Ovary (tissue), 9 donors: ENCODE measurements around the gene SIGLEC8. TPM values are rescaled to one million over a fixed set of nuclear protein-coding genes. Genes with fewer than 3 reads are reported as not detected.

Experiments used
- DNase-seq, 5 donors: peaks; one replicate each; pipeline ENCODE4 v3.0.0-alpha.2; 2019 to 2020
- H3K27ac ChIP-seq, 2 donors: fragments of 200-600 bp; one replicate each; pipeline versions ENCODE4 v1.5.1 to v1.8.0; 2019 to 2022
- H3K27me3 ChIP-seq: fragments of 200-600 bp; one replicate; pipeline ENCODE4 v1.8.0; 2022
- H3K36me3 ChIP-seq: fragments of 200-600 bp; sonication (generic); one replicate; pipeline ENCODE4 v1.5.1; 2019
- H3K4me1 ChIP-seq: one replicate; pipeline ENCODE4 v1.8.1; 2013; ENCODE audit warnings: mild to moderate bottlenecking, moderate library complexity; ENCODE audit not compliant: insufficient read depth
- H3K4me3 ChIP-seq: fragments of 200-600 bp; sonication (generic); one replicate; pipeline ENCODE4 v1.5.1; 2017
- H3K9me3 ChIP-seq, 2 donors: fragments of 200-600 bp in 1 of 2; sonication (generic) in 1 of 2; one replicate each; pipeline versions ENCODE4 v1.5.1 to v1.8.1; 2013 to 2019; ENCODE audit warnings: mild to moderate bottlenecking in 1 of 2, moderate library complexity in 1 of 2
- CTCF ChIP-seq, 3 donors: fragments of 450-650 bp in 2 of 3; fragments of 200-600 bp in 1 of 3; IDR thresholded peaks; one replicate each; pipeline versions ENCODE4 v1.5.1 to v1.8.0; 2016 to 2022; ENCODE audit warnings: antibody characterized with exemption in 3 of 3, mild to moderate bottlenecking in 1 of 3
- EP300 ChIP-seq: sonication (generic); formaldehyde crosslinking; IDR thresholded peaks from one replicate; pipeline ENCODE4 v1.6.1; 2017; ENCODE audit warnings: antibody characterized with exemption
- POLR2A ChIP-seq: fragments of 450-650 bp; IDR thresholded peaks from one replicate; pipeline ENCODE4 v1.6.1; 2017; ENCODE audit warnings: antibody characterized with exemption, mild to moderate bottlenecking, moderate library complexity
- WGBS, 3 donors: extraction: QIAGEN DNeasy Blood & Tissue Kit in 1 of 3; methylation state at CpG; one replicate each; pipeline versions ENCODE4 v1.1.5 to v1.1.7; 2013 to 2017; 5-methylcytosine and 5-hydroxymethylcytosine counted together
- intact Hi-C, 4 donors: fragments of 100-400 bp; cut with DNase I; formaldehyde crosslinking; loops; one replicate each; pipeline versions ENCODE4 v1.11.0 to v1.15.1; 2022 to 2023
- polyA plus RNA-seq, 2 donors: library from polyadenylated mRNA; stranded (reverse); fragments of 200-250 nt in 1 of 2; fragments of 350-450 nt in 1 of 2; fragmentation: Illumina TruSeq in 1 of 2; extraction: RNeasy Lipid Tissue Mini Kit (QIAGEN cat#74804) in 1 of 2; gene quantifications; one replicate each; pipeline ENCODE4 v1.2.3, GENCODE V29; 2013 to 2014
- total RNA-seq, 7 donors: library from RNA; depleted of rRNA in 2 of 7; stranded (reverse); fragments of >200 nt in 2 of 7; fragmentation: NEBNext Ultra II Directional in 3 of 7; extraction: Animal tissue kit (Norgen Biotek cat#: 25700) in 3 of 7; gene quantifications; one replicate each; pipeline versions ENCODE4 v1.1.0 to v1.2.4, GENCODE V29; 2016 to 2023
- donor health status: DM: no; HTN: no; CAD: no; lungs with moderate emphysema.
- donor health status: DM: no; HTN: no; CAD: no.
- donor health status: Bipolar disorder and iron deficiency.
- donor health status: DM: yes; HTN: yes; CAD: no.
- donor health status: DM: no; HTN: no; CAD: no.
- donor health status: DM: yes; HTN: yes; CAD: no.

SIGLEC8 gene
- total and polyA plus RNA-seq, 9 donors = 0.05 to 1.6 (median 0.92) TPM; not detected in 2

GRCh38 chr19:51493776-51494175 is 35.5 kb upstream of the SIGLEC8 start:
- no peak overlapping the region for H3K27ac ChIP-seq
- no peaks in the 10 kb centered on the region for H3K9me3 ChIP-seq
- TF ChIP-seq CTCF (IDR thresholded peaks at IDR 0.05) (no peak), POLR2A (no peak), EP300 (no peak)
- no peaks in the 10 kb centered on the region for H3K4me1 ChIP-seq
- no peak for DNase-seq
- H3K36me3 ChIP-seq = no peaks in the 10 kb centered on the region
- H3K4me3 ChIP-seq = no peak overlapping the region
- 23 to 38% (median 25%) methylated on average over 2 of the region's 2 CpGs for WGBS, 3 donors
- no peaks in the 10 kb centered on the region for H3K27me3 ChIP-seq
- intact Hi-C loops = no loop called here

- H3K27ac ChIP-seq = no peak overlapping the region
- H3K36me3 ChIP-seq = no peaks in the 10 kb centered on the region
- TF ChIP-seq POLR2A (no peak), EP300 (no peak), CTCF (IDR thresholded peaks at IDR 0.05) (no peak)
- WGBS, 3 donors = 63 to 78% (median 71%) methylated on average over 7 of the region's 7 CpGs
- DNase-seq = no peak
- intact Hi-C loops = no loop called here
- H3K27me3 ChIP-seq = no peaks in the 10 kb centered on the region
- H3K4me1 ChIP-seq = no peaks in the 10 kb centered on the region
- H3K4me3 ChIP-seq = no peak overlapping the region
- H3K9me3 ChIP-seq = no peaks in the 10 kb centered on the region
Observed at GRCh38 chr19:51491586-51491985, 33.3 kb upstream of the SIGLEC8 start.

GRCh38 chr19:51490676-51491075 is 32.4 kb upstream of the SIGLEC8 start:
- intact Hi-C loops = no loop called here

GRCh38 chr19:51489113-51489512 is 30.9 kb upstream of the SIGLEC8 start:
- H3K4me3 ChIP-seq = no peak overlapping the region
- H3K27me3 ChIP-seq = no peaks in the 10 kb centered on the region
- DNase-seq = no peak
- no peaks in the 10 kb centered on the region for H3K4me1 ChIP-seq
- intact Hi-C loops = no loop called here
- no peaks in the 10 kb centered on the region for H3K9me3 ChIP-seq
- whole genome bisulfite sequencing, 3 donors = 46 to 54% (median 52%) methylated on average over 2 of the region's 2 CpGs
- H3K27ac ChIP-seq = no peak overlapping the region
- no peaks in the 10 kb centered on the region for H3K36me3 ChIP-seq
- TF ChIP-seq CTCF (IDR thresholded peaks at IDR 0.05) = no peak
- TF ChIP-seq POLR2A = no peak
- TF ChIP-seq EP300 = no peak

More at GRCh38 chr19:51490676-51491075, 32.4 kb upstream of the SIGLEC8 start:
- no peak for DNase-seq
- Histone ChIP-seq H3K27me3 (no peaks in the 10 kb centered on the region), H3K27ac (no peak overlapping the region), H3K36me3 (no peaks in the 10 kb centered on the region), H3K9me3 (no peaks in the 10 kb centered on the region), H3K4me1 (no peaks in the 10 kb centered on the region), H3K4me3 (no peak overlapping the region)
- WGBS, 3 donors = 30 to 31% (median 30%) methylated on average over 14 of the region's 14 CpGs
- TF ChIP-seq CTCF (IDR thresholded peaks at IDR 0.05) = no peak
- TF ChIP-seq EP300 = no peak
- no peak for TF ChIP-seq POLR2A

- intact Hi-C loops = no loop called here
- Histone ChIP-seq H3K4me1 (no peaks in the 10 kb centered on the region), H3K36me3 (no peaks in the 10 kb centered on the region), H3K9me3 (no peaks in the 10 kb centered on the region), H3K4me3 (no peak overlapping the region), H3K27ac (no peak overlapping the region), H3K27me3 (no peaks in the 10 kb centered on the region)
- TF ChIP-seq CTCF (IDR thresholded peaks at IDR 0.05) (no peak), POLR2A (no peak), EP300 (no peak)
- DNase-seq = no peak
- 61 to 78% (median 68%) methylated on average over 3 of the region's 3 CpGs for WGBS, 3 donors
Observed at GRCh38 chr19:51488491-51488890, 30.2 kb upstream of the SIGLEC8 start.
